Ascending aorta (tissue), 2 donors: ENCODE results near the gene CTSD. TPM values are rescaled to one million over a fixed set of nuclear protein-coding genes. Genes with fewer than 3 reads are reported as not detected.
A peak's percentile ranks its signal among the peaks of the same experiment; 100 is the strongest.

Experiments
- DNase-seq, 2 donors: peaks; one replicate each; pipeline ENCODE4 v3.0.0-alpha.2; 2019; ENCODE audit warnings: low spot score in 2 of 2
- H3K27ac ChIP-seq, 2 donors: fragments of 200-600 bp; sonication (generic); one replicate each; pipeline ENCODE4 v1.5.1; 2016 to 2017; ENCODE audit warnings: mild to moderate bottlenecking in 1 of 2
- H3K27me3 ChIP-seq: fragments of 200-600 bp; sonication (generic); one replicate; pipeline ENCODE4 v1.5.1; 2017
- H3K36me3 ChIP-seq, 2 donors: fragments of 200-600 bp; sonication (generic); one replicate each; pipeline ENCODE4 v1.5.1; 2016
- H3K4me1 ChIP-seq, 2 donors: fragments of 200-600 bp; sonication (generic); one replicate each; pipeline ENCODE4 v1.5.1; 2016 to 2017; ENCODE audit warnings: mild to moderate bottlenecking in 1 of 2
- H3K4me3 ChIP-seq, 2 donors: fragments of 200-600 bp; sonication (generic); one replicate each; pipeline ENCODE4 v1.5.1; 2016 to 2017; ENCODE audit warnings: mild to moderate bottlenecking in 1 of 2
- H3K9me3 ChIP-seq, 2 donors: fragments of 200-600 bp; sonication (generic); one replicate each; pipeline ENCODE4 v1.5.1; 2016
- intact Hi-C: fragments of 100-400 bp; cut with DNase I; formaldehyde crosslinking; loops from one replicate; pipeline ENCODE4 v1.15.1; 2023
- total RNA-seq: library from RNA; depleted of rRNA; stranded (reverse); fragments of >200 nt; gene quantifications from one replicate; pipeline ENCODE4 v1.1.0, GENCODE V29; 2016
- TF ChIP-seq, protein P1 (sequence below), 3 experiments: fragments of 200-600 bp in 2 of 3; fragments of 450-650 bp in 1 of 3; sonication (generic) in 2 of 3; IDR thresholded peaks; one replicate each; pipeline ENCODE4 v1.5.1; 2016 to 2019; ENCODE audit warnings: antibody characterized with exemption in 3 of 3, mild to moderate bottlenecking in 1 of 3, moderate library complexity in 1 of 3

The CTSD gene
- total RNA-seq, 1 donor from 2014 or later, result 777 TPM

DNA sequence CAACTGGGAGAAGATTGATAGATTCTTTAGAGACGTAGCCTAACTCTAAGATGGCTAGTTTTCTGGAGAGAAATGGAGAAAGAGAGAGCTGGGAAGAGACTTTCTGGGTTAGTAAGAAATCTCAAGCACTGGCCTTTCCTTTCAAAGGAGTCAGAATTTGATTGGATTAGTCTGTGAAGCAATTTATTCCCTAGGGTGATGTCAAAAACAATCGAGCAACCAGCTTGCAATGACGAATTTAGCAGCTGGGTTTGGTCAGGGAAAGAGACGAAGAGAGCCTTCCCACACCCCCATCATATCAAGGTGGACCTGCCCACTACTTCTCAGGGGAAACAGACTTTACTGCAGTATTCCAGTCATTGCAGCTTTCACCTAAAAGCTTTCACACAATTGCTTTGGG lies 56.0 kb downstream of the CTSD start:
- Histone ChIP-seq H3K27ac (no peak overlapping the region), H3K36me3 (no peaks in the 10 kb centered on the region), H3K4me1 (no peaks in the 10 kb centered on the region), H3K9me3 (no peaks in the 10 kb centered on the region), H3K4me3 (no peak overlapping the region), H3K27me3 (no peaks in the 10 kb centered on the region)
- peak in 1 of 2 donors; percentile 4 for DNase-seq
- intact Hi-C loops, result no loop called here
- TF ChIP-seq, protein P1, sequence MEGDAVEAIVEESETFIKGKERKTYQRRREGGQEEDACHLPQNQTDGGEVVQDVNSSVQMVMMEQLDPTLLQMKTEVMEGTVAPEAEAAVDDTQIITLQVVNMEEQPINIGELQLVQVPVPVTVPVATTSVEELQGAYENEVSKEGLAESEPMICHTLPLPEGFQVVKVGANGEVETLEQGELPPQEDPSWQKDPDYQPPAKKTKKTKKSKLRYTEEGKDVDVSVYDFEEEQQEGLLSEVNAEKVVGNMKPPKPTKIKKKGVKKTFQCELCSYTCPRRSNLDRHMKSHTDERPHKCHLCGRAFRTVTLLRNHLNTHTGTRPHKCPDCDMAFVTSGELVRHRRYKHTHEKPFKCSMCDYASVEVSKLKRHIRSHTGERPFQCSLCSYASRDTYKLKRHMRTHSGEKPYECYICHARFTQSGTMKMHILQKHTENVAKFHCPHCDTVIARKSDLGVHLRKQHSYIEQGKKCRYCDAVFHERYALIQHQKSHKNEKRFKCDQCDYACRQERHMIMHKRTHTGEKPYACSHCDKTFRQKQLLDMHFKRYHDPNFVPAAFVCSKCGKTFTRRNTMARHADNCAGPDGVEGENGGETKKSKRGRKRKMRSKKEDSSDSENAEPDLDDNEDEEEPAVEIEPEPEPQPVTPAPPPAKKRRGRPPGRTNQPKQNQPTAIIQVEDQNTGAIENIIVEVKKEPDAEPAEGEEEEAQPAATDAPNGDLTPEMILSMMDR (IDR thresholded peaks at IDR 0.05), result no peak

DNA sequence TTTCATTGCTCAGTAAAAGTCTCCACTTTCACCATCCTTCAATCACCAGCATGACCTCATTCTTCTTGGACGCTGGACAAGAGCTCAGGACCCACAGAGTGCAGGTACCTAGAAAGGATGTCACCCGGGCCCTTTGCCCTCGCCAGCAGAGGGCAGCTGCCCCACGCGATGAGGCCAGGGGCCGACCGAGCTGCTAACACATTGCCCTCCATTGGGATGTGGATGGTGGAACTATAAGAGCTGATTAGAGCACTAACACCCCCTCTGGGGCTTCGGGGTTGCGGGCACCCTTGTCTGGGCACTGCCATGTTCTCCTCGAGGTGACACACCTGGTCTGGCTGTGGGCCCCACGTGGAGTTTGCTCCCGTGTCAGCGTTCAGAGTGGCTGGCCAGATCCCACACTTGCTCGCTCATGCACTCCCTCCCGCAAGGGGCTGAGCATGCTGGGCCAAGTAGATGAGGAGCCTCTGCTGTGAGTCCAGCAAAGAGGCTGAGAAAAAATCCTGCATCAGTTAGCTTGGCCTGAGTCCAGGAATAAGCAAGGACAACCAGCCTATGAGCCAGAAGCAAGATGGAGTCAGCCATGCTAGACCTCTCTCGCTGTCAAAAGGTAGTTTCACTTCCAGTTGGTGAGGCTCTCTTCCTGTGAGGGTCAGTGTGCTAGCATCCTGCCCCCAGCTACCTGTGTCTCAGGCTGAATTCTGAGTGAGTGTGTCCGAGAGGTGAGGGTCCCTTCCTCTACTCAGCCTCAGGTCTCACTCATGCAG lies 56.9 kb downstream of the CTSD start:
- peak in 1 of 2 donors; percentile 59 for DNase-seq
- no peaks in the 10 kb centered on the region for H3K27me3 ChIP-seq
- intact Hi-C loops, result no loop called here
- TF ChIP-seq, protein P1 (IDR thresholded peaks at IDR 0.05), result peak in 1 of 3 experiments; percentile 11
- no peaks in the 10 kb centered on the region for H3K36me3 ChIP-seq
- no peaks in the 10 kb centered on the region for H3K9me3 ChIP-seq
- H3K4me3 ChIP-seq, result no peak overlapping the region
- no peak overlapping the region for H3K27ac ChIP-seq
- H3K4me1 ChIP-seq, result no peaks in the 10 kb centered on the region

DNA sequence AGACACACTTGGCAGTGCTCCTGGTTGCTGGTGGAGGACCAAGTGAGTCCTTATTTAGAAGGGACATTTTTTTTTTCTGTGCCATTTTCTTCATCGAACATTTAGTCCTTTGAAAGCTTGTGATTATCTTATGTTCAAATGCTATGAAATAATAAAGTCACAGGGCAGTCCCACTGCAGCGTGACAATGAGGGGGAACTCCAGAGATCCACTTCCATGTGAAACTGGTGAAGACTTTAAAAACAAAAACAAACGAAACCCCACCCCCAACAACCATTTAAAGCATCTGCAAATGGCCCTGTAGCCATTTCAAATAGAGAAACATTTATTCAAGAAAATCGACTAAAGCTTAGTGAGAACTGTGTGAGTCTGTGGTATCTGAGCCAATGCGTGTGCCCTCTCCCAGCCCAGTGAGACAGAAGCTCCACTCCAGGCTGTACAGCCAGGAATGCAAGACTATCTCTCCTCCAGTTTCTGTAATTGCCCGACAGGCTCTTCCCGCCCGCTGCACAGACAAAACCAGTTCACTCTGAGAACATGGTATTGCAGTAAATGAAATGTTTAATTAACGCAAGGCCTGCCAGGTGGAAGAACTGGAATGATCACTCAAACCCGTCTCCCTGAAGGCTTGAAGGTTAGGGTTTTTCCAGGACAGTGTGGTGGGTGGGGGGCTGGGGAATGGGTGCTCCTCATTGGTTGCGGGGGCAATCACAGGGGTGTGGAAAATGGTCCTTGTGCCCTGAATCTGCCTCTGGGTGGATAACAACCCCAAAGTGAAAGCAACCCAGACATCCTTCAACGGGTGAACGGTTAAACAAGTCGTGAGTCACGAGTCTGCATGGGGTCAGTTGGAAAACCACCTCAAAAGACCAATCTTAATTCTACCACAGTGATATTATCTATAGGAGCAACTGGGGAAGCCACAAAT lies 58.3 kb downstream of the CTSD start:
- intact Hi-C loops, result no loop called here
- Histone ChIP-seq H3K4me3 (peak overlapping the region in 1 of 2 donors; percentile 27), H3K4me1 (no peaks in the 10 kb centered on the region), H3K27me3 (no peaks in the 10 kb centered on the region), H3K9me3 (no peaks in the 10 kb centered on the region), H3K36me3 (no peaks in the 10 kb centered on the region), H3K27ac (no peak overlapping the region)
- DNase-seq, result peak in 1 of 2 donors; percentile 48
- TF ChIP-seq, protein P1 (IDR thresholded peaks at IDR 0.05), result no peak

DNA sequence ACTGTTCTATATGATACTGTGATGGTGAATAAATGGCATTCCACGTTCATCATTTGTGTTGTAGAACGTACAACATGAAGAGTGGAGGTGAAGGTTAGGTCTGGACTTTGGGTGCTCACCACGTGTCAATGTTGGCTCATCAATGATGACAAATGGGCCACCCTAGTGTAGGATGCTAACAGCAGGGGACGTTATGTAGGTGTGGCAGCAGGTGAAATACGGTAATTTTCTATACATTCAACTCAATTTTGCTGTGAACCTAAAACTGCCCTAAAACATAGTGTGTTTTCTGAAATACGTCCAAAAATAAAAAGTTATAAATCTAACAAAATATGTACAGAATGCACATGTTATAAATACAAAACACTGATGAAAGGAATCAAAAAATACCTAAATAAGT lies 60.6 kb downstream of the CTSD start:
- Histone ChIP-seq H3K4me1 (no peaks in the 10 kb centered on the region), H3K27me3 (no peaks in the 10 kb centered on the region), H3K9me3 (no peaks in the 10 kb centered on the region), H3K36me3 (no peaks in the 10 kb centered on the region), H3K4me3 (no peak overlapping the region), H3K27ac (no peak overlapping the region)
- TF ChIP-seq, protein P1 (IDR thresholded peaks at IDR 0.05), result no peak
- intact Hi-C loops, result no loop called here
- peak in 1 of 2 donors; percentile 19 for DNase-seq

Other genes with a start within 250 kb of the CTSD start
- 27.0 TPM for gene DUSP8, start 191.7 kb downstream of the CTSD start, total RNA-seq
- gene KRTAP5-1, start 178.6 kb downstream of the CTSD start, total RNA-seq, result not detected
- not detected for gene KRTAP5-2, start 165.6 kb downstream of the CTSD start, total RNA-seq
- gene KRTAP5-3, start 155.5 kb downstream of the CTSD start, total RNA-seq, result not detected
- gene KRTAP5-4, start 141.8 kb downstream of the CTSD start, total RNA-seq, result not detected
- not detected for gene KRTAP5-5, start 134.2 kb downstream of the CTSD start, total RNA-seq
- not detected for gene KRTAP5-6, start 66.7 kb downstream of the CTSD start, total RNA-seq
- gene IFITM10, start 13.3 kb downstream of the CTSD start, total RNA-seq, result 2.9 TPM
- not detected for gene SYT8, start 71.1 kb upstream of the CTSD start, total RNA-seq
- not detected for gene TNNI2, start 75.1 kb upstream of the CTSD start, total RNA-seq
- 41.9 TPM for gene LSP1, start 89.2 kb upstream of the CTSD start, total RNA-seq
- not detected for gene PRR33, start 128.0 kb upstream of the CTSD start, total RNA-seq
- 10.1 TPM for gene TNNT3, start 155.8 kb upstream of the CTSD start, total RNA-seq
- gene MRPL23, start 183.4 kb upstream of the CTSD start, total RNA-seq, result 117 TPM
- 539 TPM for gene H19, start 233.9 kb upstream of the CTSD start, total RNA-seq